WERI-Rb-1 (cell line): ENCODE results near the gene MEAF6.

ENCODE experiments used
- DNase-seq: peaks from one replicate; pipeline ENCODE4 v3.0.0-alpha.2; 2020
- H3K27ac ChIP-seq: fragments of 250-450 bp; sonication (Bioruptor Pico); 2 replicates; pipeline ENCODE4 v1.5.1; 2020; ENCODE audit warnings: mild to moderate bottlenecking, moderate library complexity
- H3K27me3 ChIP-seq: fragments of 250-450 bp; sonication (Bioruptor Pico); 2 replicates; pipeline ENCODE4 v1.5.1; 2021; ENCODE audit warnings: mild to moderate bottlenecking, low read depth, moderate library complexity; ENCODE audit not compliant: insufficient read depth, severe bottlenecking
- H3K36me3 ChIP-seq: fragments of 250-450 bp; sonication (Bioruptor Pico); 2 replicates; pipeline ENCODE4 v1.5.1; 2020; ENCODE audit warnings: mild to moderate bottlenecking, moderate library complexity
- H3K4me3 ChIP-seq: 2 replicates; pipeline ENCODE4 v1.5.1; 2011; ENCODE audit warnings: low read depth, mild to moderate bottlenecking, control low read depth, low read length
- H3K9me3 ChIP-seq: fragments of 250-450 bp; sonication (Bioruptor Pico); 2 replicates; pipeline ENCODE4 v1.5.1; 2021; ENCODE audit warnings: mild to moderate bottlenecking, moderate library complexity; ENCODE audit not compliant: severe bottlenecking
- TF ChIP-seq, protein P1 (sequence below): IDR thresholded peaks from 2 replicates; pipeline ENCODE4 v1.5.1; 2011; ENCODE audit warnings: low read depth, mild to moderate bottlenecking, control low read depth, inconsistent platforms, low read length

The MEAF6 gene

GRCh38 chr1:37483785-37484184 is 30.8 kb downstream of the MEAF6 start:
- no peak for DNase-seq
- H3K4me3 ChIP-seq: no peak overlapping the region
- no peaks in the 10 kb centered on the region for H3K9me3 ChIP-seq
- no peaks in the 10 kb centered on the region for H3K27me3 ChIP-seq
- TF ChIP-seq, protein P1, sequence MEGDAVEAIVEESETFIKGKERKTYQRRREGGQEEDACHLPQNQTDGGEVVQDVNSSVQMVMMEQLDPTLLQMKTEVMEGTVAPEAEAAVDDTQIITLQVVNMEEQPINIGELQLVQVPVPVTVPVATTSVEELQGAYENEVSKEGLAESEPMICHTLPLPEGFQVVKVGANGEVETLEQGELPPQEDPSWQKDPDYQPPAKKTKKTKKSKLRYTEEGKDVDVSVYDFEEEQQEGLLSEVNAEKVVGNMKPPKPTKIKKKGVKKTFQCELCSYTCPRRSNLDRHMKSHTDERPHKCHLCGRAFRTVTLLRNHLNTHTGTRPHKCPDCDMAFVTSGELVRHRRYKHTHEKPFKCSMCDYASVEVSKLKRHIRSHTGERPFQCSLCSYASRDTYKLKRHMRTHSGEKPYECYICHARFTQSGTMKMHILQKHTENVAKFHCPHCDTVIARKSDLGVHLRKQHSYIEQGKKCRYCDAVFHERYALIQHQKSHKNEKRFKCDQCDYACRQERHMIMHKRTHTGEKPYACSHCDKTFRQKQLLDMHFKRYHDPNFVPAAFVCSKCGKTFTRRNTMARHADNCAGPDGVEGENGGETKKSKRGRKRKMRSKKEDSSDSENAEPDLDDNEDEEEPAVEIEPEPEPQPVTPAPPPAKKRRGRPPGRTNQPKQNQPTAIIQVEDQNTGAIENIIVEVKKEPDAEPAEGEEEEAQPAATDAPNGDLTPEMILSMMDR: no peak
- peaks cover 49% of the 10 kb centered on the region for H3K36me3 ChIP-seq
- H3K27ac ChIP-seq: no peak overlapping the region

- Histone ChIP-seq H3K4me3 (no peak overlapping the region), H3K36me3 (peaks cover 57% of the 10 kb centered on the region), H3K27me3 (no peaks in the 10 kb centered on the region), H3K9me3 (no peaks in the 10 kb centered on the region), H3K27ac (no peak overlapping the region)
- DNase-seq: no peak
- TF ChIP-seq, protein P1: no peak
Observed at GRCh38 chr1:37482796-37483744, 31.5 kb downstream of the MEAF6 start.

GRCh38 chr1:37482004-37482785 is 32.4 kb downstream of the MEAF6 start:
- H3K27ac ChIP-seq: no peak overlapping the region
- peaks cover 65% of the 10 kb centered on the region for H3K36me3 ChIP-seq
- H3K9me3 ChIP-seq: no peaks in the 10 kb centered on the region
- H3K4me3 ChIP-seq: no peak overlapping the region
- TF ChIP-seq, protein P1: no peak
- DNase-seq: no peak
- no peaks in the 10 kb centered on the region for H3K27me3 ChIP-seq

GRCh38 chr1:37481289-37482003 is 33.1 kb downstream of the MEAF6 start:
- no peaks in the 10 kb centered on the region for H3K27me3 ChIP-seq
- no peak overlapping the region for H3K4me3 ChIP-seq
- no peaks in the 10 kb centered on the region for H3K9me3 ChIP-seq
- TF ChIP-seq, protein P1: no peak
- H3K36me3 ChIP-seq: peaks cover 70% of the 10 kb centered on the region
- no peak for DNase-seq
- no peak overlapping the region for H3K27ac ChIP-seq

DNA sequence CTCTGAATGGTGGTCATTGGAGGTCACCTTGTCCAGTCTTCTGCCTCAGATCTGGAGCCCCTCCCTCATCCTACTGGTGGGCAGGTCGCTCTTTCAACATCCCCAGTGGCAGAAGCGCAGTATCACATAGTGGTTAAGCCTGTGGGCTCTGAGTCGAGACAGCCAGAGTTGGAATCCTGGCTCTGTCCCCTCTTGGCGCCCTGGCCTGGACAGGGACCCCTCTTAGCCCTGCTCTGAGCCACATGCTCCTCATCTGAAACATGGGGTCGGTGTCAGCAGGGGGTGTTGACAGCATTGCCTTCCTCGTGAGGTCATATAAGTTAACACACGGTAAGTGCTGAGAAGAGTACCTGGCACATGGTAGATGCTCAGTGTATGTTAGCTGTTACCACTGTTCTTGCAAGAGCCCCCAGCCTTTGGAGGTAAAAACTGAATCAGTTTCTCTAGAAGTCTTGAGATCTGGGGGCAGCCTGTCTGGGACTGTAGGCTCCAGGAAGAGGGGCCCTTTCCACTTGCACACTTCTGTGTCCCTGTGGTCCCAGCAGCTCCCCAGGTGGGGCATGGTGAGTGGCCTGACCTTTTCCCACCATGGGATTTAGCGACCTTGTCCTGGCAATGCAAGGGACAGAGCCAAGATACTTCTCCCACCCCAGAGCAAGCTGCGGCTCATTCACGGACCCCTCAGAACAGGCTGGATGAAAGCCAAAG is 33.8 kb downstream of the MEAF6 start:
- H3K4me3 ChIP-seq: no peak overlapping the region
- H3K27ac ChIP-seq: no peak overlapping the region; the same call in 1 of the 2 replicates
- TF ChIP-seq, protein P1: no peak
- H3K36me3 ChIP-seq: peaks cover 77% of the 10 kb centered on the region
- H3K9me3 ChIP-seq: no peaks in the 10 kb centered on the region
- no peaks in the 10 kb centered on the region for H3K27me3 ChIP-seq
- no peak for DNase-seq
